HepG2 (cell line): ENCODE measurements around the gene CACNA1C. TPM values are rescaled to one million over a fixed set of nuclear protein-coding genes. Genes with fewer than 3 reads are reported as not detected.

Experiments
- ATAC-seq: fragments of 200-7000 bp; cut with Tn5 transposase; 3 replicates; pipeline ENCODE4 v1.9.1; 2020; ENCODE audit warnings: mild to moderate bottlenecking, moderate library complexity
- BruUV-seq: library from RNA; stranded (reverse); fragments of 400-500 nt; replicated peaks from 2 replicates; lab custom pipeline; 2021; lab: Mats Ljungman, UMichigan
- CTCF ChIA-PET: fragments of 300-600 bp; formaldehyde crosslinking; extraction: SDS; loops from one replicate; lab custom pipeline; 2021; ENCODE audit warnings: low total read pairs, inconsistent platforms, low intra/inter-chr PET ratio; lab: Yijun Ruan, JAX
- POLR2A ChIA-PET: fragments of 350-600 bp; sonication (Branson Sonifier 250); formaldehyde crosslinking; loops from one replicate; lab custom pipeline; 2020; ENCODE audit warnings: antibody characterized with exemption, inconsistent platforms; lab: Yijun Ruan, JAX
- DNase-seq: peaks from one replicate; pipeline ENCODE4 v3.0.0-alpha.2; 2015; ENCODE audit warnings: low spot score
- FAIRE-seq: peaks from 3 replicates; lab custom pipeline; 2011; peaks lifted over from hg19 to GRCh38; lab: Jason Lieb, UNC
- H2AFZ ChIP-seq: one replicate; pipeline ENCODE4 v1.6.1; 2011; ENCODE audit warnings: low read length, inconsistent platforms
- H3K27ac ChIP-seq: fragments of 300-600 bp; 3 replicates; pipeline ENCODE4 v1.8.0; 2011; ENCODE audit warnings: mixed run types, mild to moderate bottlenecking, mixed read lengths, low read length, inconsistent platforms; ENCODE audit not compliant: insufficient read depth; ENCODE audit errors: extremely low read length
- H3K27me3 ChIP-seq, 2 experiments: fragments of 200-600 bp in 1 of 2; 2 replicates in 1 of 2; 3 replicates in 1 of 2; pipeline versions ENCODE4 v1.6.0 to v1.8.0; 2011; ENCODE audit warnings: low read length in 2 of 2, mild to moderate bottlenecking in 2 of 2, moderate library complexity in 2 of 2, inconsistent platforms in 1 of 2; ENCODE audit not compliant: insufficient read depth in 2 of 2, control insufficient read depth in 1 of 2
- H3K36me3 ChIP-seq, 2 experiments: fragments of 200-600 bp in 1 of 2; replicated peaks in 1 of 2; 2 replicates in 1 of 2; 3 replicates in 1 of 2; pipeline versions ENCODE4 v1.5.1 to v1.8.0; 2011; ENCODE audit warnings: low read length in 2 of 2, inconsistent platforms in 1 of 2; ENCODE audit not compliant: insufficient read depth in 2 of 2, control insufficient read depth in 1 of 2
- H3K4me1 ChIP-seq: 2 replicates; pipeline ENCODE4 v1.5.1; 2012; ENCODE audit warnings: low read length, inconsistent platforms; ENCODE audit not compliant: insufficient read depth
- H3K4me2 ChIP-seq: 2 replicates; pipeline ENCODE4 v1.6.0; 2011; ENCODE audit warnings: low read depth, low read length, inconsistent platforms
- H3K4me3 ChIP-seq, 3 experiments: fragments of 200-600 bp in 1 of 3; sonication (generic), shearing (Covaris generic) in 1 of 3; replicated peaks in 1 of 3; 2 replicates each; pipeline ENCODE4 v1.5.1; 2011 to 2016; ENCODE audit warnings: low read length in 3 of 3, inconsistent platforms in 2 of 3, low read depth in 2 of 3, mild to moderate bottlenecking in 2 of 3, control low read depth in 1 of 3, mixed read lengths in 1 of 3; ENCODE audit not compliant: insufficient read depth in 1 of 3
- H3K79me2 ChIP-seq: one replicate; pipeline ENCODE4 v1.6.1; 2011; ENCODE audit warnings: low read length, inconsistent platforms; ENCODE audit not compliant: insufficient read depth
- H3K9ac ChIP-seq: 2 replicates; pipeline ENCODE4 v1.6.0; 2011; ENCODE audit warnings: mild to moderate bottlenecking, low read depth, low read length, inconsistent platforms; ENCODE audit not compliant: insufficient read depth
- H3K9me3 ChIP-seq: 2 replicates; pipeline ENCODE4 v1.5.1; 2012; ENCODE audit warnings: mild to moderate bottlenecking, low read length
- H4K20me1 ChIP-seq: 2 replicates; pipeline ENCODE4 v1.6.0; 2011; ENCODE audit warnings: inconsistent platforms, mild to moderate bottlenecking, low read length, moderate library complexity; ENCODE audit not compliant: insufficient read depth
- ATF7-NPFF ChIP-seq: sonication (generic); formaldehyde crosslinking; IDR thresholded peaks from 2 replicates; pipeline ENCODE4 v1.8.1; 2023; ENCODE audit warnings: mild to moderate bottlenecking, low read depth, missing genetic modification reagents, moderate library complexity
- ETV6 ChIP-seq: sonication (generic); formaldehyde crosslinking; conservative IDR thresholded peaks from 2 replicates; pipeline ENCODE4 v1.4.0; 2020; ENCODE audit warnings: missing genetic modification reagents
- FOSL2 ChIP-seq: sonication (generic); formaldehyde crosslinking; IDR thresholded peaks from 2 replicates; pipeline ENCODE4 v1.4.0; 2020; ENCODE audit warnings: missing genetic modification reagents
- FOXC1 ChIP-seq: sonication (generic); formaldehyde crosslinking; IDR thresholded peaks from 2 replicates; pipeline ENCODE4 v1.8.0; 2022; ENCODE audit warnings: mild to moderate bottlenecking, missing genetic modification reagents, borderline replicate concordance
- HDAC6 ChIP-seq: fragments of 200-600 bp; sonication (generic); IDR thresholded peaks from 2 replicates; pipeline ENCODE4 v1.7.0; 2017; ENCODE audit warnings: mild to moderate bottlenecking, antibody characterized with exemption, low read length, low read depth
- HNRNPH1 ChIP-seq: fragments of 200-400 bp; formaldehyde crosslinking; optimal IDR thresholded peaks from 2 replicates; pipeline ENCODE3; 2017; ENCODE audit warnings: mild to moderate bottlenecking, low read depth, low read length
- MYNN ChIP-seq: sonication (generic); formaldehyde crosslinking; IDR thresholded peaks from 2 replicates; pipeline ENCODE4 v1.4.0; 2020; ENCODE audit warnings: mild to moderate bottlenecking, low read depth, missing genetic modification reagents
- NFIB ChIP-seq: sonication (generic); formaldehyde crosslinking; IDR thresholded peaks from 2 replicates; pipeline ENCODE4 v1.9.0; 2021; ENCODE audit warnings: missing genetic modification reagents, mild to moderate bottlenecking, borderline replicate concordance
- PHB2 ChIP-seq: fragments of 450-650 bp; IDR thresholded peaks from 2 replicates; pipeline ENCODE4 v1.6.1; 2018; ENCODE audit not compliant: partially characterized antibody
- PHF5A ChIP-seq: IDR thresholded peaks from one replicate; pipeline ENCODE4 v1.6.1; 2018; ENCODE audit warnings: low read depth, missing genetic modification reagents; ENCODE audit not compliant: unreplicated experiment
- SATB2 ChIP-seq: sonication (generic); formaldehyde crosslinking; IDR thresholded peaks from 2 replicates; pipeline ENCODE4 v1.5.0; 2020; ENCODE audit warnings: missing genetic modification reagents
- SETDB1 ChIP-seq: sonication (generic); formaldehyde crosslinking; IDR thresholded peaks from 2 replicates; pipeline ENCODE4 v1.5.1; 2020; ENCODE audit warnings: missing genetic modification reagents, mild to moderate bottlenecking, borderline replicate concordance
- ZMAT3 ChIP-seq: sonication (generic); formaldehyde crosslinking; conservative IDR thresholded peaks from 2 replicates; pipeline ENCODE4 v1.7.0; 2021; ENCODE audit warnings: missing genetic modification reagents
- ZNF281 ChIP-seq: sonication (generic); formaldehyde crosslinking; IDR thresholded peaks from 2 replicates; pipeline ENCODE4 v1.4.0; 2020; ENCODE audit warnings: missing genetic modification reagents, borderline replicate concordance
- ZNF3 ChIP-seq: IDR thresholded peaks from 2 replicates; pipeline ENCODE4 v1.7.0; 2017; ENCODE audit warnings: inconsistent platforms
- ZNF598 ChIP-seq: sonication (generic); formaldehyde crosslinking; IDR thresholded peaks from 2 replicates; pipeline ENCODE4 v1.5.1; 2020; ENCODE audit warnings: mild to moderate bottlenecking, missing genetic modification reagents, borderline replicate concordance
- ZNF619 ChIP-seq: sonication (generic); formaldehyde crosslinking; IDR thresholded peaks from 2 replicates; pipeline ENCODE4 v1.4.0; 2020; ENCODE audit warnings: mild to moderate bottlenecking, missing genetic modification reagents
- ZSCAN29 ChIP-seq: sonication (generic); formaldehyde crosslinking; conservative IDR thresholded peaks from 2 replicates; pipeline ENCODE4 v1.4.0; 2020; ENCODE audit warnings: mild to moderate bottlenecking, missing genetic modification reagents
- WGBS: methylation state at CpG from one replicate; pipeline ENCODE4 v1.1.6; 2017; ENCODE audit warnings: low lambda C conversion rate; 5-methylcytosine and 5-hydroxymethylcytosine counted together
- in situ Hi-C: cut with HindIII; loops from 2 replicates; pipeline ENCODE4 v1.10.0; 2017; ENCODE audit warnings: low pct_unique_long_range_greater_than_20kb; ENCODE audit not compliant: extremely low pct_ligation_motif_present
- intact Hi-C: fragments of 100-400 bp; cut with micrococcal nuclease; formaldehyde crosslinking; loops from one replicate; pipeline ENCODE4 v1.10.0; 2022; ENCODE audit not compliant: unreplicated experiment
- polyA plus RNA-seq, 8 experiments: library from polyadenylated mRNA; depleted of rRNA in 3 of 8; stranded (reverse) in 7 of 8; unstranded in 1 of 8; fragments of >200 nt; fragmentation: Illumina TruSeq in 4 of 8; extraction: Trizol in 4 of 8; gene quantifications; 2 replicates each; pipeline versions ENCODE4 v1.2.1 to v1.2.3, GENCODE V29; 2011 to 2016; ENCODE audit warnings: low read depth in 4 of 8, missing spikeins in 1 of 8, mixed read lengths in 1 of 8; ENCODE audit not compliant: insufficient read depth in 1 of 8
- total RNA-seq, 5 experiments: library from RNA; depleted of rRNA; stranded (reverse); fragments of >200 nt; fragmentation: Illumina TruSeq; extraction: Trizol; gene quantifications; 2 replicates each; pipeline ENCODE4 v1.2.3, GENCODE V29; 2016; ENCODE audit warnings: low read depth in 1 of 5
- TF ChIP-seq, protein P1 (sequence below): sonication (generic); formaldehyde crosslinking; IDR thresholded peaks from 2 replicates; pipeline ENCODE4 v1.4.0; 2020; ENCODE audit warnings: missing genetic modification reagents, borderline replicate concordance

Gene CACNA1C
- total and polyA plus RNA-seq, 2 of the 13 experiments (the other 11 are each of a cell fraction or from before 2014, with no cell fraction given): not detected

GRCh38 chr12:2654741-2655140, 602.0 kb downstream of the CACNA1C start:
- no peak overlapping the region for H2AFZ ChIP-seq
- in situ Hi-C loops (no loop called here), intact Hi-C loops (no loop called here)
- 28% methylated on average over 4 of the region's 4 CpGs for WGBS
- no peak for DNase-seq
- H3K4me2 ChIP-seq: no peak overlapping the region
- H3K27me3 ChIP-seq: peaks cover 8 to 41% of the 10 kb centered on the region in 2 experiments
- POLR2A ChIA-PET: no interaction called here
- H3K4me3 ChIP-seq: no peak overlapping the region
- CTCF ChIA-PET: no interaction called here
- H3K4me1 ChIP-seq: no peaks in the 10 kb centered on the region
- no peaks in the 10 kb centered on the region for H3K79me2 ChIP-seq
- H3K36me3 ChIP-seq: no peaks in the 10 kb centered on the region
- no peak overlapping the region for H3K9ac ChIP-seq
- no peaks in the 10 kb centered on the region for H4K20me1 ChIP-seq
- no TSS peak for BruUV-seq
- no peaks in the 10 kb centered on the region for H3K9me3 ChIP-seq
- no peak for TF ChIP-seq ZSCAN29 (CRISPR knock-in tag)
- TF ChIP-seq ZNF3: no peak
- TF ChIP-seq NFIB (CRISPR knock-in tag): no peak
- TF ChIP-seq PHF5A (CRISPR knock-in tag): no peak
- TF ChIP-seq MYNN (CRISPR knock-in tag): no peak
- TF ChIP-seq HDAC6: no peak
- TF ChIP-seq SATB2 (CRISPR knock-in tag): no peak
- no peak for TF ChIP-seq ETV6 (CRISPR knock-in tag)
- TF ChIP-seq, protein P1, sequence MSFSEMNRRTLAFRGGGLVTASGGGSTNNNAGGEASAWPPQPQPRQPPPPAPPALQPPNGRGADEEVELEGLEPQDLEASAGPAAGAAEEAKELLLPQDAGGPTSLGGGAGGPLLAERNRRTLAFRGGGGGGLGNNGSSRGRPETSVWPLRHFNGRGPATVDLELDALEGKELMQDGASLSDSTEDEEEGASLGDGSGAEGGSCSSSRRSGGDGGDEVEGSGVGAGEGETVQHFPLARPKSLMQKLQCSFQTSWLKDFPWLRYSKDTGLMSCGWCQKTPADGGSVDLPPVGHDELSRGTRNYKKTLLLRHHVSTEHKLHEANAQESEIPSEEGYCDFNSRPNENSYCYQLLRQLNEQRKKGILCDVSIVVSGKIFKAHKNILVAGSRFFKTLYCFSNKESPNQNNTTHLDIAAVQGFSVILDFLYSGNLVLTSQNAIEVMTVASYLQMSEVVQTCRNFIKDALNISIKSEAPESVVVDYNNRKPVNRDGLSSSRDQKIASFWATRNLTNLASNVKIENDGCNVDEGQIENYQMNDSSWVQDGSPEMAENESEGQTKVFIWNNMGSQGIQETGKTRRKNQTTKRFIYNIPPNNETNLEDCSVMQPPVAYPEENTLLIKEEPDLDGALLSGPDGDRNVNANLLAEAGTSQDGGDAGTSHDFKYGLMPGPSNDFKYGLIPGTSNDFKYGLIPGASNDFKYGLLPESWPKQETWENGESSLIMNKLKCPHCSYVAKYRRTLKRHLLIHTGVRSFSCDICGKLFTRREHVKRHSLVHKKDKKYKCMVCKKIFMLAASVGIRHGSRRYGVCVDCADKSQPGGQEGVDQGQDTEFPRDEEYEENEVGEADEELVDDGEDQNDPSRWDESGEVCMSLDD (CRISPR knock-in tag): no peak
- no peak for TF ChIP-seq ATF7-NPFF (CRISPR knock-in tag)
- TF ChIP-seq ZNF281 (CRISPR knock-in tag): no peak
- no peak for TF ChIP-seq ZMAT3 (CRISPR knock-in tag)
- no peak for TF ChIP-seq FOXC1 (CRISPR knock-in tag)
- TF ChIP-seq ZNF598 (CRISPR knock-in tag): no peak
- no peak for TF ChIP-seq PHB2
- TF ChIP-seq FOSL2: no peak
- TF ChIP-seq HNRNPH1: no peak
- TF ChIP-seq ZNF619 (CRISPR knock-in tag): no peak
- no peak for TF ChIP-seq SETDB1 (CRISPR knock-in tag)
- no peak for FAIRE-seq
- H3K27ac ChIP-seq: no peak overlapping the region
- no peak for ATAC-seq
